AG04450 (cell line): ENCODE measurements around the gene KLF15. TPM values are rescaled to one million over a fixed set of nuclear protein-coding genes. Genes with fewer than 3 reads are reported as not detected.

Experiments
- CTCF ChIA-PET: fragments of 300-600, 350-600 bp; formaldehyde crosslinking; extraction: SDS; loops from one replicate; lab custom pipeline; 2022; ENCODE audit warnings: antibody characterized with exemption, inconsistent platforms; lab: Charles Lee
- POLR2A ChIA-PET: fragments of 350-600 bp; formaldehyde crosslinking; extraction: SDS; loops from one replicate; lab custom pipeline; 2021; ENCODE audit warnings: antibody characterized with exemption, inconsistent platforms; lab: Yijun Ruan, JAX
- DNase-seq: peaks from one replicate; pipeline ENCODE4 v3.0.0-alpha.2; 2011; ENCODE audit warnings: low read depth, low spot score
- H3K27ac ChIP-seq: one replicate; pipeline ENCODE4 v1.5.1; 2012; ENCODE audit warnings: low read depth, low read length, control low read depth
- H3K27me3 ChIP-seq: one replicate; pipeline ENCODE4 v1.6.0; 2012; ENCODE audit warnings: low read length; ENCODE audit not compliant: control insufficient read depth, insufficient read depth
- H3K4me3 ChIP-seq: 2 replicates; pipeline ENCODE4 v1.5.1; 2011; ENCODE audit warnings: mild to moderate bottlenecking, low read depth, low read length, control low read depth
- H3K9me3 ChIP-seq: 2 replicates; pipeline ENCODE4 v1.5.1; 2012; ENCODE audit warnings: low read length; ENCODE audit not compliant: control insufficient read depth, insufficient read depth
- polyA plus RNA-seq: library from polyadenylated mRNA; depleted of rRNA; stranded (reverse); fragments of >200 nt; gene quantifications from 2 replicates; pipeline ENCODE4 v1.2.3, GENCODE V29; 2011
- TF ChIP-seq, protein P1 (sequence below): IDR thresholded peaks from 2 replicates; pipeline ENCODE4 v1.5.1; 2011; ENCODE audit warnings: low read depth, low read length, control low read depth, inconsistent platforms

KLF15 gene
- polyA plus RNA-seq, 1 experiment, result 0.38 TPM

DNA sequence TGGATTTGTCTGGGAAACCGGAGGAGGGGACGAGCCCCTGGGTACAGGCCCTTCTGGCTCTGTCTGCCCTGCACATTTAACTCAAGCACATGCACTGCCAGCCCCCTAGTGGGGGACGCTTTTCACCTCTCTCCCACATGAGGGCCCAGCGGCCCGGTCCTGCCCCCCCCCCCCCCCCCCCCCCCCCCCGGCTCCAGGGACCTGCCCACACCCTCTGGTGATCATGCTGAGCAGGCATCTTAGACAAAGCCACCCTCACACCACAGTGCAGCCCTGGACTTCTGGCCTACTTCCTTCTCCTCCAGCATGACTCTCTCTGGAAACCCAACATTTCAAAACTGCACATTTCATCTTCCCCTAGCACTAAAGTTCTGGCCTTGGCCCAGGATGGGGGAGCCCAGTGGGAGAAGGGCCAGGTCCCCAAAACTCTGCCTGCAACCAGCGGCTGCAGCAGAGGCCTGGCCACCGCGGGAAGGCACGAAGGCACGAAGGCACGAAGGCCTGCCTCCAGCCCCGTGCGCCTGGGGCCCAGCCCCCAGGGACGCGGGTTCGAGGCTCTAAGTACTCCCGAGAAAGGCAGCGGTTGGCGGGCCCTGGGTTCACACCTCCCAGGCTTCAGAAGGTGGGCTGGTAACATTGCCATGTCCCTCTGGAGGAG lies 14.1 kb downstream of the KLF15 start:
- H3K9me3 ChIP-seq, result no peaks in the 10 kb centered on the region
- H3K4me3 ChIP-seq, result no peak overlapping the region
- ChIA-PET POLR2A (no interaction called here), CTCF (interaction anchor here (0.6 to 1.0 kb wide), 3 partner anchors 16 to 97 kb away, joined by 3 read pairs; no protein-coding TSS in a partner anchor)
- no peak overlapping the region for H3K27ac ChIP-seq
- peaks cover 4% of the 10 kb centered on the region for H3K27me3 ChIP-seq
- no peak for DNase-seq
- TF ChIP-seq, protein P1, sequence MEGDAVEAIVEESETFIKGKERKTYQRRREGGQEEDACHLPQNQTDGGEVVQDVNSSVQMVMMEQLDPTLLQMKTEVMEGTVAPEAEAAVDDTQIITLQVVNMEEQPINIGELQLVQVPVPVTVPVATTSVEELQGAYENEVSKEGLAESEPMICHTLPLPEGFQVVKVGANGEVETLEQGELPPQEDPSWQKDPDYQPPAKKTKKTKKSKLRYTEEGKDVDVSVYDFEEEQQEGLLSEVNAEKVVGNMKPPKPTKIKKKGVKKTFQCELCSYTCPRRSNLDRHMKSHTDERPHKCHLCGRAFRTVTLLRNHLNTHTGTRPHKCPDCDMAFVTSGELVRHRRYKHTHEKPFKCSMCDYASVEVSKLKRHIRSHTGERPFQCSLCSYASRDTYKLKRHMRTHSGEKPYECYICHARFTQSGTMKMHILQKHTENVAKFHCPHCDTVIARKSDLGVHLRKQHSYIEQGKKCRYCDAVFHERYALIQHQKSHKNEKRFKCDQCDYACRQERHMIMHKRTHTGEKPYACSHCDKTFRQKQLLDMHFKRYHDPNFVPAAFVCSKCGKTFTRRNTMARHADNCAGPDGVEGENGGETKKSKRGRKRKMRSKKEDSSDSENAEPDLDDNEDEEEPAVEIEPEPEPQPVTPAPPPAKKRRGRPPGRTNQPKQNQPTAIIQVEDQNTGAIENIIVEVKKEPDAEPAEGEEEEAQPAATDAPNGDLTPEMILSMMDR, result 0 out of 2 replicates have a peak, but pooled peaks have one; percentile 2

DNA sequence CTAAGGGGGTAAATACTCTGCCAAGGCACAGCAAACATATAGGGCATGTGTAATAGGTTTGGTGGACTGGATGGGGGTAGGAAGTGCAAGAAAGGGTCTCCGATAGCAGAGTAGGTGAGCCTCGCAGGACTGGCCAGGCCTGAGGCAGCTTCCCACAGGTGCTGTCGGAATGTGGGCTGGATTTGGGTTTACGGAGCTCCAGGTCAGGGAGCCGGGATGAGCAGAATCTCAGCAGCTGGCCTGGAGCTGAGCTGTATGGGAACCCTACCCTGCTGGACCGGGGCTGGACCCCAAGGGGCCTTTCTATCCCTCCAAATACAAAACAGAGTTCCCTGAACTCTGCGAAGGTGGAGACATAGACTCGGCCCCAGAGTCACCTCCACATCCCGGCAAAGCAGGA lies 15.0 kb downstream of the KLF15 start:
- no peak overlapping the region for H3K4me3 ChIP-seq
- H3K27ac ChIP-seq, result no peak overlapping the region
- ChIA-PET POLR2A (no interaction called here), CTCF (interaction anchor here (1.0 kb wide), 1 partner anchor 17 kb away, joined by 3 read pairs; no protein-coding TSS in a partner anchor)
- no peak for DNase-seq
- H3K27me3 ChIP-seq, result peaks cover 4% of the 10 kb centered on the region
- TF ChIP-seq, protein P1, result no peak
- no peaks in the 10 kb centered on the region for H3K9me3 ChIP-seq

DNA sequence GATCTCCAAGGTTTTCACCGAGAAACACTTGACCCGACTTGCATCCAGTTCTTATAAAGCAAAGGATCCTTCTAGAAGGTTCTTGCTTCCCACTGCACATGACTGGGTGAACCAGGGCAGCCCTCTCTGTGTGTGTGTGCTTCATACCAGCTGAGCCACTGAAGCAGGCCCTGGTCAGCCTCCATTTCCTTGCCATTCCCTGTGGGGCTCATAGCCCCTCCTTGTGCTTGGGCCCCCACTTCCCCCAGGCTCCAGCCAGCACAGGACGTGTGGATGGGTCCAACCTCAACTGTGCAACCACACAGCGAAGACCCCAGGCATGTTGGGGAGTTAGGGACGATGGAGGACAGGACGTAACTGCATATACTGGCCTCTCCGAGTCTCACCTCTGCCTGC lies 15.5 kb downstream of the KLF15 start:
- TF ChIP-seq, protein P1, result no peak
- ChIA-PET POLR2A (no interaction called here), CTCF (no interaction called here)

DNA sequence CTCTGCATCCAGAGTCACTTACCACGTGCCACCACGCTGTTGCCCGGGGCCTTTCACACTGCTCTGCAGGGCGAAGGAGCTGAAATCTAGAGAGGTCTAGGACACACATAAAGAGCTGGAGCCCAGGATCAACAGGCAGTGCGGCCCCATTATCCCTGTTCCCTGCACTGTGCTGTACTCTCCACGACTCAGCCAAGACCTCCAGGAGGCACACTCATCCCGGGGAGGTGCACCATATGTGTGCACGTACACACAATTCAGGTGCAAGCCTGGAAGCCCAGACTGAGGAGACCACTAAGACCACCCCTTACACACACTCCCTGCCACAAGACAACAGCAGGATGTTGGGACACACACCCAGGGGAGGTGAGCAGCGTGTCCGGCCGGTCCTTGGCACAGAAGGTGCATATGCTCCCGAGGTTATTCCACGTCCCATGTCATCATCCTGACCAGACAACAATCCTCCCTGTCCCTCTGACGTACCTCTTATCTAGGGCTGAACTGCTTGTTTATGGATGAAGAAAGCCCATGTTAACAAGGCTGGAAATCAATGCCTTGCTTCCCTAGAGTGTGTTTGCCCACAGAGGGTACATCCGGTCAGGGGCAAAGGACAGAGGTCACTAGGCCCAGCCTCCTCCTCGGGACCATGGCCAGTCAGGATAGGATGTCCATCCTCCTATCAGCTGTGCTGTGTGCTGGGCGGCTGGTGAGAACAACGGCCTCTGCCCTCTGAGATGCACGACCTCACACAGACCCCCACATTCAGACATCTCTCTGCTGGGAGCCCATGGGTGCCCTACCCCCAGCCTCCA lies 16.1 kb downstream of the KLF15 start:
- ChIA-PET CTCF (no interaction called here), POLR2A (no interaction called here)
- peaks cover 4% of the 10 kb centered on the region for H3K27me3 ChIP-seq
- H3K4me3 ChIP-seq, result no peak overlapping the region
- H3K27ac ChIP-seq, result no peak overlapping the region
- no peak for DNase-seq
- TF ChIP-seq, protein P1, result no peak
- no peaks in the 10 kb centered on the region for H3K9me3 ChIP-seq

More for the DNA sequence above, 15.5 kb downstream of the KLF15 start:
- Histone ChIP-seq H3K9me3 (no peaks in the 10 kb centered on the region), H3K27ac (no peak overlapping the region), H3K4me3 (no peak overlapping the region), H3K27me3 (peaks cover 4% of the 10 kb centered on the region)
- DNase-seq, result no peak

DNA sequence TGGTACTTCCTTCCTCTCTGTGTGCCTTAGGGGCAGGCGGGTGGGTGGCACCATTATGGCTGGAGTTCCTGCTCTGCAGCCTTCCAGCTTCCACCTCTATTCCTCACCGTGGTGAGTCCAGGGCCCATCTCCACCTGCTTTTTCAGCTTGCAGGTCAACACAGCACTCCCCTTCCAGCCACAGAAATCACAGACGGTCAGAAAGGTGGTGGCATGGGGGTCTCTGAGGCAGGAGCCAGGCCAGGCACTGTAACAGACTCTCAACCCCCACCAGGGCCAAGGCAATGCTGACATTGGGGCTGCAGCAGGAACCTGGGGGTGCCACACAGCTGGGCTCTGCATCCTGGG lies 16.6 kb downstream of the KLF15 start:
- Histone ChIP-seq H3K27ac (no peak overlapping the region), H3K27me3 (peaks cover 4% of the 10 kb centered on the region), H3K9me3 (no peaks in the 10 kb centered on the region), H3K4me3 (no peak overlapping the region)
- TF ChIP-seq, protein P1, result no peak
- CTCF ChIA-PET, result no interaction called here
- POLR2A ChIA-PET, result no interaction called here
- DNase-seq, result no peak
